ENCODE data around the gene IPCEF1. TPM values are rescaled to one million over a fixed set of nuclear protein-coding genes. Genes with fewer than 3 reads are reported as not detected.

Gene IPCEF1
- total RNA-seq, 2 donors from 2014 or later = 0.51 to 0.93 TPM

DNA sequence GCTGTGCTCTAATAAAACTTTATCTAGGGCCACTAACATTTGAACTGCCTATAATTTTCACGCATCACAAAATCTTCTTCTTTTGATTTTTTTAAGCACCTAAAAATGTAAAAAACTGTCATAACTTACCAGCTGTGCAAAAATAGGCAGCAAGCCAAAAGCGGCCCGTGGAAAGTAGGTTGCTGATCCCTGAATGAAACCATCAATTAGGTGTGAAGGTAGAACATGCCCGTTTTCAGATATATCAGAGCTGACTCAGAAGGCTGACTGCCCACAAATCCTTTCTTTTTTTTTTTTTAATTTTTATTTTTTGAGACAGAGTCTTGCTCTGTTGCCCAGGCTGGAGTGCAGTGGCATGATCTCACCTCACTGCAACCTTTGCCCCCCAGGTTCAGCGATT is 4.9 kb upstream of the IPCEF1 start:
- Histone ChIP-seq H3K36me3 (no peaks in the 10 kb centered on the region), H3K27ac (no peak overlapping the region), H3K4me3 (no peak overlapping the region), H3K27me3 (no peaks in the 10 kb centered on the region), H3K9me3 (no peaks in the 10 kb centered on the region), H3K4me1 (no peaks in the 10 kb centered on the region)
- DNase-seq (ENCODE audit: low spot score) = no peak
- TF ChIP-seq, protein P1, sequence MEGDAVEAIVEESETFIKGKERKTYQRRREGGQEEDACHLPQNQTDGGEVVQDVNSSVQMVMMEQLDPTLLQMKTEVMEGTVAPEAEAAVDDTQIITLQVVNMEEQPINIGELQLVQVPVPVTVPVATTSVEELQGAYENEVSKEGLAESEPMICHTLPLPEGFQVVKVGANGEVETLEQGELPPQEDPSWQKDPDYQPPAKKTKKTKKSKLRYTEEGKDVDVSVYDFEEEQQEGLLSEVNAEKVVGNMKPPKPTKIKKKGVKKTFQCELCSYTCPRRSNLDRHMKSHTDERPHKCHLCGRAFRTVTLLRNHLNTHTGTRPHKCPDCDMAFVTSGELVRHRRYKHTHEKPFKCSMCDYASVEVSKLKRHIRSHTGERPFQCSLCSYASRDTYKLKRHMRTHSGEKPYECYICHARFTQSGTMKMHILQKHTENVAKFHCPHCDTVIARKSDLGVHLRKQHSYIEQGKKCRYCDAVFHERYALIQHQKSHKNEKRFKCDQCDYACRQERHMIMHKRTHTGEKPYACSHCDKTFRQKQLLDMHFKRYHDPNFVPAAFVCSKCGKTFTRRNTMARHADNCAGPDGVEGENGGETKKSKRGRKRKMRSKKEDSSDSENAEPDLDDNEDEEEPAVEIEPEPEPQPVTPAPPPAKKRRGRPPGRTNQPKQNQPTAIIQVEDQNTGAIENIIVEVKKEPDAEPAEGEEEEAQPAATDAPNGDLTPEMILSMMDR (IDR thresholded peaks at IDR 0.05) = no peak

DNA sequence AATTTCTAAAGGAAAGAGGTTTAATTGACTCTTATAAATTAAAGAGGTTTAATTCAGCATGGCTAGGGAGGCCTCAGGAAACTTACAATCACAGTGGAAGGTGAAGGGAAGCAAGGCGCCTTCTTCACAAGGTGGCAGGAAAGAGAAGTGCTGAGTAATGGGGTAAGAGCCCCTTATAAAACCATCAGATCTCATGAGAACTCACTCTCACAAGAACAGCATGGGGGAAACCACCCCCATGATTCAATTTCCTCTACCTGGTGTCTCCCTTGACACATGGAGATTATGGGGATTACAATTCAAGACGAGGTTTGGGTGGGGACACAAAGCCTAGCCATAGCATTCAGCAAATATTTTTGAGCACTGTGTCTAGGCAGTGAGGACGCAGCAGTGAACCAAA is 3.9 kb upstream of the IPCEF1 start:
- TF ChIP-seq, protein P1 (IDR thresholded peaks at IDR 0.05) = no peak

GRCh38 chr6:154359679-154360078 is 3.1 kb upstream of the IPCEF1 start:
- H3K4me1 ChIP-seq = no peaks in the 10 kb centered on the region
- no peaks in the 10 kb centered on the region for H3K27me3 ChIP-seq
- H3K4me3 ChIP-seq = no peak overlapping the region
- DNase-seq (ENCODE audit: low spot score) = no peak
- no peak overlapping the region for H3K27ac ChIP-seq
- H3K36me3 ChIP-seq = no peaks in the 10 kb centered on the region
- TF ChIP-seq, protein P1 (IDR thresholded peaks at IDR 0.05) = no peak
- H3K9me3 ChIP-seq = no peaks in the 10 kb centered on the region

More for the DNA sequence above, 3.9 kb upstream of the IPCEF1 start:
- H3K36me3 ChIP-seq = no peaks in the 10 kb centered on the region
- no peak for DNase-seq (ENCODE audit: low spot score)
- H3K4me3 ChIP-seq = no peak overlapping the region
- H3K4me1 ChIP-seq = no peaks in the 10 kb centered on the region
- no peak overlapping the region for H3K27ac ChIP-seq
- no peaks in the 10 kb centered on the region for H3K9me3 ChIP-seq
- no peaks in the 10 kb centered on the region for H3K27me3 ChIP-seq

GRCh38 chr6:154359161-154359574 is 2.6 kb upstream of the IPCEF1 start:
- Histone ChIP-seq H3K27ac (no peak overlapping the region), H3K36me3 (no peaks in the 10 kb centered on the region), H3K4me3 (no peak overlapping the region), H3K9me3 (no peaks in the 10 kb centered on the region), H3K27me3 (no peaks in the 10 kb centered on the region), H3K4me1 (no peaks in the 10 kb centered on the region)
- no peak for DNase-seq (ENCODE audit: low spot score)
- TF ChIP-seq, protein P1 (IDR thresholded peaks at IDR 0.05) = no peak

DNA sequence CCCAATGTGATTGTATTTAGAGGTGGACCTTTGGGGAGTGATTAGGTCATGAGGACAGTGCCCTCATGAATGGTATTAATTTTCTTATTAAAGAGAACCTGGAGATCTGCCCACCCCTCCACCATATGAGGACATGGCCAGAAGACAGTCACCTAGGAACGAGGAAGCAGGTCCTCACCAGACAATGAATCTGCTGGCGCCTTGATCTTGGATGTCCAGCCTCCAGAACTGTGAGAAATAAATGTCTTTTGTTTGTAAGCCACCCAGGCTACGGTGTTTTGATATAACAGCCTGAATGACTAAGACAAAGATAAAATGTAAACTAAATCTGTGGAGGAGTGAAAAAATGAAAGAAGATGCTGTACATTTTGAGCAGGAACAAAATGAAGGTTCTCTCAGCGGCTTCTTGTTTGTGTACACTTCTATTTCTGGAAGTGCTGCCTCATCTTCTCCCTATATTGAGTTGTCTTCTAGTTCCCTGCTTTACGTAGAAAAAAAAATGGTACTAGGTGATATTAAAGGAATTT is 1.5 kb upstream of the IPCEF1 start:
- H3K36me3 ChIP-seq = no peaks in the 10 kb centered on the region
- TF ChIP-seq, protein P1 (IDR thresholded peaks at IDR 0.05) = no peak
- no peak for DNase-seq (ENCODE audit: low spot score)
- H3K27ac ChIP-seq = no peak overlapping the region
- H3K27me3 ChIP-seq = no peaks in the 10 kb centered on the region
- H3K9me3 ChIP-seq = no peaks in the 10 kb centered on the region
- no peaks in the 10 kb centered on the region for H3K4me1 ChIP-seq
- no peak overlapping the region for H3K4me3 ChIP-seq

DNA sequence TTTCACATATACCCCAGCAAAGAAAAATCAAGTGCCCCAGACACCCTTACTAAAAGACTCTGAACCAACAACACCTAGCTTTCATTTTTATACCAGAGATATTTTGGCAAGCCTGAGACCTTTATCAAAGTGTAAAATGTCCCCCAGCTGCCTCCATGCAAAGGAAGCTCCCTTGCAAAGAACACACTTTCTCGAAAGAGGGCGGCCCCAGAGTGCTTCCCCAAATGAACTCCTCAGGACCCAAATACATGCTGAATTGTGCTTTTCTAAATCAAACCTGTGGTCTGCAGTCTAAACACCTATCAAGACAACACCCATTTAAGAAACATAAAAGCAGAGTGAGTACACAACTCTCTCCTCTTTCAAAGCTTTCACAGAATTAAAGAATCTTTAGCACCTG is 490 bp downstream of the IPCEF1 start:
- Histone ChIP-seq H3K27ac (no peak overlapping the region), H3K27me3 (no peaks in the 10 kb centered on the region), H3K9me3 (no peaks in the 10 kb centered on the region), H3K4me1 (no peaks in the 10 kb centered on the region), H3K4me3 (no peak overlapping the region), H3K36me3 (no peaks in the 10 kb centered on the region)
- no peak for DNase-seq (ENCODE audit: low spot score)
- TF ChIP-seq, protein P1 (IDR thresholded peaks at IDR 0.05) = no peak

All from right atrium auricular region (tissue), 2 donors.